ENCODE data around the gene CHRM4. TPM values are rescaled to one million over a fixed set of nuclear protein-coding genes. Genes with fewer than 3 reads are reported as not detected.

CHRM4 gene
- total RNA-seq, 2 donors from 2014 or later, result 2.8 TPM; not detected in 1

DNA sequence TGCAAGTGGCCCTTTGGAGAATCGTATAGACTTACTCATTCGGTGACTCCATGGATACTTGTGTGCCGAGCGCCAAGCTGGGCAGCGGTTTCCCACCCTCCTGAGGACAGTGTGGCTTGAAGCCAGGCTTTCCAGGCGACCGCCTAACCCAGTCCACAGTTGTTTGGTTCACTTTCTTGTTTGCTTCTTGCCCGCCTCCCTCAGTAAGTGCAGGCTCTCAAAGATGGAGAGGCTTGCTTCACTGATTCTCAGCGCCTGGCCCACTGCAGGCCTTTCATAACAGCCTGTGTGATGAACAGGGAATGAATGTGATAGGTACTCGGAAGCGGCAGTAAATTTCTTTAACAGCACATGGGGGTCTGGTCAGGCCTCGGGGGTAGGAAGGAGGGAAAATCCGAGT lies 21.3 kb downstream of the CHRM4 start:
- no peaks in the 10 kb centered on the region for H3K27me3 ChIP-seq (replicated peaks; ENCODE audit: insufficient read depth)
- H3K9me3 ChIP-seq, result no peaks in the 10 kb centered on the region
- TF ChIP-seq, protein P1, sequence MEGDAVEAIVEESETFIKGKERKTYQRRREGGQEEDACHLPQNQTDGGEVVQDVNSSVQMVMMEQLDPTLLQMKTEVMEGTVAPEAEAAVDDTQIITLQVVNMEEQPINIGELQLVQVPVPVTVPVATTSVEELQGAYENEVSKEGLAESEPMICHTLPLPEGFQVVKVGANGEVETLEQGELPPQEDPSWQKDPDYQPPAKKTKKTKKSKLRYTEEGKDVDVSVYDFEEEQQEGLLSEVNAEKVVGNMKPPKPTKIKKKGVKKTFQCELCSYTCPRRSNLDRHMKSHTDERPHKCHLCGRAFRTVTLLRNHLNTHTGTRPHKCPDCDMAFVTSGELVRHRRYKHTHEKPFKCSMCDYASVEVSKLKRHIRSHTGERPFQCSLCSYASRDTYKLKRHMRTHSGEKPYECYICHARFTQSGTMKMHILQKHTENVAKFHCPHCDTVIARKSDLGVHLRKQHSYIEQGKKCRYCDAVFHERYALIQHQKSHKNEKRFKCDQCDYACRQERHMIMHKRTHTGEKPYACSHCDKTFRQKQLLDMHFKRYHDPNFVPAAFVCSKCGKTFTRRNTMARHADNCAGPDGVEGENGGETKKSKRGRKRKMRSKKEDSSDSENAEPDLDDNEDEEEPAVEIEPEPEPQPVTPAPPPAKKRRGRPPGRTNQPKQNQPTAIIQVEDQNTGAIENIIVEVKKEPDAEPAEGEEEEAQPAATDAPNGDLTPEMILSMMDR (IDR thresholded peaks at IDR 0.05), result no peak
- no peak for TF ChIP-seq POLR2AphosphoS5 (IDR thresholded peaks at IDR 0.05)
- TF ChIP-seq POLR2A (IDR thresholded peaks at IDR 0.05), result no peak
- no peak for DNase-seq (ENCODE audit: low spot score)
- intact Hi-C loops (cut with DNase I), result no loop called here
- peaks cover 4 to 11% of the 10 kb centered on the region in 2 donors for H3K36me3 ChIP-seq
- H3K4me3 ChIP-seq, result no peak overlapping the region
- H3K4me1 ChIP-seq (replicated peaks), result no peaks in the 10 kb centered on the region
- H3K27ac ChIP-seq, result no peak overlapping the region
- 84% methylated on average over 13 of the region's 13 CpGs for WGBS

GRCh38 chr11:46369458-46370152 lies 22.0 kb downstream of the CHRM4 start:
- intact Hi-C loops (cut with DNase I), result loop anchor here (2.0 kb wide), 1 partner anchor 23 kb away; the partner anchor contains the start of gene DGKZ
- Histone ChIP-seq H3K36me3 (peaks cover 0 to 4% of the 10 kb centered on the region in 2 donors), H3K27me3 (replicated peaks; ENCODE audit: insufficient read depth) (no peaks in the 10 kb centered on the region), H3K4me1 (replicated peaks) (no peaks in the 10 kb centered on the region), H3K9me3 (no peaks in the 10 kb centered on the region), H3K27ac (no peak overlapping the region), H3K4me3 (no peak overlapping the region)
- TF ChIP-seq, protein P1 (IDR thresholded peaks at IDR 0.05), result peak; percentile 49 to 85 (median 58)
- TF ChIP-seq POLR2A (IDR thresholded peaks at IDR 0.05) (no peak), POLR2AphosphoS5 (IDR thresholded peaks at IDR 0.05) (no peak)
- 63% methylated on average over 25 of the region's 25 CpGs for WGBS
- DNase-seq (ENCODE audit: low spot score), result no peak

- DNase-seq (ENCODE audit: low spot score), result no peak
- no peaks in the 10 kb centered on the region for H3K27me3 ChIP-seq (replicated peaks; ENCODE audit: insufficient read depth)
- H3K4me1 ChIP-seq (replicated peaks), result no peaks in the 10 kb centered on the region
- no peaks in the 10 kb centered on the region for H3K36me3 ChIP-seq
- H3K4me3 ChIP-seq, result no peak overlapping the region
- intact Hi-C loops (cut with DNase I), result loop anchor here (2.0 kb wide), 1 partner anchor 21 kb away; the partner anchor contains the start of gene DGKZ
- 76% methylated on average over 11 of the region's 12 CpGs for WGBS
- no peak overlapping the region for H3K27ac ChIP-seq
- TF ChIP-seq POLR2A (IDR thresholded peaks at IDR 0.05) (no peak), POLR2AphosphoS5 (IDR thresholded peaks at IDR 0.05) (no peak)
- TF ChIP-seq, protein P1 (IDR thresholded peaks at IDR 0.05), result no peak
- no peaks in the 10 kb centered on the region for H3K9me3 ChIP-seq
These were observed 23.7 kb downstream of the CHRM4 start for GRCh38 chr11:46367916-46368267.

GRCh38 chr11:46367244-46367915 lies 24.2 kb downstream of the CHRM4 start:
- Histone ChIP-seq H3K27ac (no peak overlapping the region), H3K9me3 (no peaks in the 10 kb centered on the region), H3K27me3 (replicated peaks; ENCODE audit: insufficient read depth) (no peaks in the 10 kb centered on the region), H3K4me3 (no peak overlapping the region), H3K36me3 (no peaks in the 10 kb centered on the region), H3K4me1 (replicated peaks) (no peaks in the 10 kb centered on the region)
- intact Hi-C loops (cut with DNase I), result no loop called here
- peak; percentile 26 for TF ChIP-seq POLR2AphosphoS5 (IDR thresholded peaks at IDR 0.05)
- no peak for TF ChIP-seq POLR2A (IDR thresholded peaks at IDR 0.05)
- TF ChIP-seq, protein P1 (IDR thresholded peaks at IDR 0.05), result peak; percentile 89 to 93 (median 92)
- 30% methylated on average over 28 of the region's 32 CpGs for WGBS
- peak; percentile 50 for DNase-seq (ENCODE audit: low spot score)
